ENCODE data around the gene RFPL1.
"Not testable (repeated sequence)": the region's sequence is repeated elsewhere in the genome, so short reads cannot be mapped to it uniquely, and the experiment has no call there.

RFPL1 gene

GRCh38 chr22:29438283-29438682 lies at the start of gene RFPL1:
TSS of gene RFPL1 (plus strand) at chr22:29438583.
- not testable (repeated sequence) for DNase-seq

- DNase-seq, result no peak
Observed at GRCh38 chr22:29388759-29389090, 49.7 kb upstream of the RFPL1 start.

GRCh38 chr22:29390270-29390669 lies 48.1 kb upstream of the RFPL1 start:
- DNase-seq, result no peak

GRCh38 chr22:29391546-29391945 lies 46.8 kb upstream of the RFPL1 start:
- no peak for DNase-seq

- no peak for DNase-seq
Observed at GRCh38 chr22:29393019-29393608, 45.3 kb upstream of the RFPL1 start.

- DNase-seq, result peak; percentile 74
Observed at GRCh38 chr22:29394931-29395581, 43.3 kb upstream of the RFPL1 start.

- DNase-seq, result no peak
Observed at GRCh38 chr22:29396126-29396525, 42.3 kb upstream of the RFPL1 start.

- no peak for DNase-seq
Observed at GRCh38 chr22:29397791-29398190, 40.6 kb upstream of the RFPL1 start.

GRCh38 chr22:29400576-29400975 lies 37.8 kb upstream of the RFPL1 start:
- DNase-seq, result no peak

- not testable (repeated sequence) for DNase-seq
Observed at GRCh38 chr22:29401538-29401937, 36.8 kb upstream of the RFPL1 start.

- no peak for DNase-seq
Observed at GRCh38 chr22:29408940-29409339, 29.4 kb upstream of the RFPL1 start.

- DNase-seq, result not testable (repeated sequence)
Observed at GRCh38 chr22:29411569-29412211, 26.7 kb upstream of the RFPL1 start.

GRCh38 chr22:29412772-29413171 lies 25.6 kb upstream of the RFPL1 start:
- DNase-seq, result peak; percentile 27

GRCh38 chr22:29414951-29415591 lies 23.3 kb upstream of the RFPL1 start:
- peak; percentile 76 for DNase-seq

- not testable (repeated sequence) for DNase-seq
Observed at GRCh38 chr22:29418704-29419103, 19.7 kb upstream of the RFPL1 start.

- no peak for DNase-seq
Observed at GRCh38 chr22:29426476-29426875, 11.9 kb upstream of the RFPL1 start.

GRCh38 chr22:29427176-29427760 lies 11.1 kb upstream of the RFPL1 start:
- no peak for DNase-seq

GRCh38 chr22:29431986-29432385 lies 6.4 kb upstream of the RFPL1 start:
- DNase-seq, result no peak

- DNase-seq, result no peak
Observed at GRCh38 chr22:29433856-29434255, 4.5 kb upstream of the RFPL1 start.

- DNase-seq, result no peak
Observed at GRCh38 chr22:29434288-29434687, 4.1 kb upstream of the RFPL1 start.

- no peak for DNase-seq
Observed at GRCh38 chr22:29435236-29436136, 2.9 kb upstream of the RFPL1 start.

- DNase-seq, result no peak
Observed at GRCh38 chr22:29442976-29443375, 4.6 kb downstream of the RFPL1 start.

GRCh38 chr22:29443452-29443851 lies 5.1 kb downstream of the RFPL1 start:
- no peak for DNase-seq

Data from CD4-positive, alpha-beta T cell treated with Interleukin-12 subunit alpha and Interleukin-12 subunit beta, for 1 hour (primary cell).